Fibroblast of lung (primary cell): ENCODE results near the gene MAP3K4. TPM values are rescaled to one million over a fixed set of nuclear protein-coding genes. Genes with fewer than 3 reads are reported as not detected.

Experiments used
- DNase-seq, 2 donors: peaks; one replicate each; pipeline versions ENCODE4 v3.0.0 to v3.0.0-alpha.2; 2010; ENCODE audit warnings: low read depth in 2 of 2
- H2AFZ ChIP-seq: 2 replicates; pipeline ENCODE4 v1.5.1; 2012; ENCODE audit warnings: low read length, control low read depth, inconsistent platforms
- H3K27ac ChIP-seq: 2 replicates; pipeline ENCODE4 v1.5.1; 2011; ENCODE audit warnings: low read length, control low read depth; ENCODE audit not compliant: insufficient read depth
- H3K27me3 ChIP-seq: 2 replicates; pipeline ENCODE4 v1.5.1; 2011; ENCODE audit warnings: mild to moderate bottlenecking, low read length; ENCODE audit not compliant: control insufficient read depth, insufficient read depth
- H3K36me3 ChIP-seq: 2 replicates; pipeline ENCODE4 v1.5.1; 2011; ENCODE audit warnings: low read length; ENCODE audit not compliant: control insufficient read depth, insufficient read depth
- H3K4me1 ChIP-seq: 2 replicates; pipeline ENCODE4 v1.5.1; 2011; ENCODE audit warnings: low read length; ENCODE audit not compliant: control insufficient read depth, insufficient read depth; ENCODE audit errors: extremely low read depth
- H3K4me2 ChIP-seq: 2 replicates; pipeline ENCODE4 v1.5.1; 2011; ENCODE audit warnings: low read length, control low read depth; ENCODE audit not compliant: insufficient read depth; ENCODE audit errors: extremely low read depth
- H3K4me3 ChIP-seq, 4 experiments: fragments of 200-600 bp in 1 of 4; sonication (generic) in 1 of 4; replicated peaks in 1 of 4; 2 replicates each; pipeline ENCODE4 v1.5.1; 2011 to 2016; ENCODE audit warnings: low read length in 4 of 4, low read depth in 3 of 4, mild to moderate bottlenecking in 3 of 4, control low read depth in 2 of 4, inconsistent platforms in 1 of 4, mixed read lengths in 1 of 4; ENCODE audit not compliant: insufficient read depth in 1 of 4; ENCODE audit errors: control extremely low read depth in 1 of 4
- H3K79me2 ChIP-seq: 2 replicates; pipeline ENCODE4 v1.5.1; 2012; ENCODE audit warnings: mild to moderate bottlenecking, low read length, inconsistent platforms; ENCODE audit not compliant: control insufficient read depth, insufficient read depth
- H3K9ac ChIP-seq: 2 replicates; pipeline ENCODE4 v1.5.1; 2011; ENCODE audit warnings: mild to moderate bottlenecking, low read length, control low read depth; ENCODE audit not compliant: insufficient read depth
- H3K9me3 ChIP-seq: 2 replicates; pipeline ENCODE4 v1.5.1; 2012; ENCODE audit warnings: low read depth, low read length; ENCODE audit not compliant: control insufficient read depth, insufficient read depth
- H4K20me1 ChIP-seq: 2 replicates; pipeline ENCODE4 v1.5.1; 2011; ENCODE audit warnings: low read length; ENCODE audit not compliant: control insufficient read depth, insufficient read depth; ENCODE audit errors: extremely low read depth
- CTCF ChIP-seq, 2 donors: IDR thresholded peaks in 1 of 2; conservative IDR thresholded peaks in 1 of 2; 1 replicate in 1 of 2; 2 replicates in 1 of 2; pipeline ENCODE4 v1.5.1; 2011 to 2012; ENCODE audit warnings: low read length in 2 of 2, control low read depth in 1 of 2, inconsistent platforms in 1 of 2, low read depth in 1 of 2, mild to moderate bottlenecking in 1 of 2
- EZH2 ChIP-seq: IDR thresholded peaks from 2 replicates; pipeline ENCODE4 v1.5.1; 2012; ENCODE audit warnings: low read length, control low read depth, mild to moderate bottlenecking; ENCODE audit errors: missing control alignments
- polyA plus RNA-seq, 2 donors: library from polyadenylated mRNA; depleted of rRNA in 1 of 2; stranded (reverse) in 1 of 2; unstranded in 1 of 2; fragments of >200 nt; gene quantifications; 2 replicates each; pipeline ENCODE4 v1.2.1, GENCODE V29; 2011 to 2012; ENCODE audit warnings: missing spikeins in 1 of 2
- total RNA-seq: library from RNA; depleted of rRNA; stranded (reverse); fragments of >200 nt; gene quantifications from 2 replicates; pipeline ENCODE4 v1.2.1, GENCODE V29; 2014

Gene MAP3K4
- total and polyA plus RNA-seq, 2 donors (not counting 1 experiment from before 2014, with no cell fraction given), result 9.1 to 44.4 TPM

- Histone ChIP-seq H3K27me3 (no peaks in the 10 kb centered on the region), H4K20me1 (no peaks in the 10 kb centered on the region), H3K36me3 (no peaks in the 10 kb centered on the region), H3K9me3 (no peaks in the 10 kb centered on the region), H3K4me3 (no peak overlapping the region), H3K79me2 (no peaks in the 10 kb centered on the region), H3K27ac (no peak overlapping the region), H2AFZ (no peak overlapping the region), H3K4me2 (no peak overlapping the region), H3K9ac (no peak overlapping the region), H3K4me1 (no peaks in the 10 kb centered on the region)
- TF ChIP-seq CTCF (conservative IDR thresholded peaks at IDR 0.05 in 1 of 2, IDR thresholded peaks at IDR 0.05 in 1 of 2; ENCODE audit: low read depth in 1 of 2, low read length in 2 of 2), result no peak
- DNase-seq, result no peak
Observed at GRCh38 chr6:161151059-161151645, 159.6 kb downstream of the MAP3K4 start.

GRCh38 chr6:161151660-161152526, 160.3 kb downstream of the MAP3K4 start:
- DNase-seq, result no peak
- H4K20me1 ChIP-seq, result no peaks in the 10 kb centered on the region
- no peak for TF ChIP-seq CTCF (conservative IDR thresholded peaks at IDR 0.05 in 1 of 2, IDR thresholded peaks at IDR 0.05 in 1 of 2; ENCODE audit: low read depth in 1 of 2, low read length in 2 of 2)
- no peak for TF ChIP-seq EZH2

GRCh38 chr6:161152527-161152862, 160.9 kb downstream of the MAP3K4 start:
- Histone ChIP-seq H3K36me3 (no peaks in the 10 kb centered on the region), H3K4me2 (no peak overlapping the region), H2AFZ (no peak overlapping the region), H3K79me2 (no peaks in the 10 kb centered on the region), H3K27ac (no peak overlapping the region), H3K9me3 (no peaks in the 10 kb centered on the region), H3K9ac (no peak overlapping the region), H3K4me1 (no peaks in the 10 kb centered on the region), H3K4me3 (no peak overlapping the region), H4K20me1 (no peaks in the 10 kb centered on the region), H3K27me3 (no peaks in the 10 kb centered on the region)
- DNase-seq, result no peak
- no peak for TF ChIP-seq EZH2
- no peak for TF ChIP-seq CTCF (conservative IDR thresholded peaks at IDR 0.05 in 1 of 2, IDR thresholded peaks at IDR 0.05 in 1 of 2; ENCODE audit: low read depth in 1 of 2, low read length in 2 of 2)

More at GRCh38 chr6:161151660-161152526, 160.3 kb downstream of the MAP3K4 start:
- Histone ChIP-seq H3K27me3 (no peaks in the 10 kb centered on the region), H3K9me3 (no peaks in the 10 kb centered on the region), H3K36me3 (no peaks in the 10 kb centered on the region), H3K4me1 (no peaks in the 10 kb centered on the region), H3K4me3 (no peak overlapping the region), H3K4me2 (no peak overlapping the region), H3K27ac (no peak overlapping the region), H3K9ac (no peak overlapping the region), H3K79me2 (no peaks in the 10 kb centered on the region), H2AFZ (no peak overlapping the region)
